ENCODE results near the gene GUCA1A.

Gene GUCA1A

DNA sequence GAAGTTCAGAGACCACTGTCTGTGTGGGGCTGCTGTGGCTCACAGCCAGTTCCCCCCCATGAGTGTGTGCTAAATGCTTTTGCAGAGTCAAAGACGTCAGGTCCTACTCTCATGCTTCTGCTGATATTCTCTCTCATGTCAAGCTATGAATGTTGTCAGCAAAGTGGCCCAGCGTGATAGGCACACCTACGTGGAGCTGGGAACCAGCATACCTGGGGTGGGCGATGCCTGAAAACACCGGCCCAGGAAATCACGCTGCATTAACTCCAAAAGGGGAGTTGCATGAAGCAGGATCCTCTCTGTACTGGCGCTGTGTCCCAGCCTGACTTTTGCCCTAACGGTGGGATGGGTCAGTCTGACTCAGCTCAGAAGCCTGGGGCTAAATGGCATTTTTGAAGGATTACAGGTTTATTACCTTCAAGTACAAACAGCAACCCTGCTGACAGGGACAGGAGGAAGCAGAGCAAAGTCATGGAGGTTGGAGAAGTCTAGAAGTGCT, 53.5 kb downstream of the GUCA1A start:
- ChIA-PET CTCF (interaction anchor here (1.0 to 3.3 kb wide), 5 partner anchors 9 to 306 kb away, joined by 3 to 14 read pairs (median 3); partner anchors contain the start of genes BYSL and MED20), POLR2A (no interaction called here)
- DNase-seq (ENCODE audit: extremely low spot score): no peak
- TF ChIP-seq, protein P1, sequence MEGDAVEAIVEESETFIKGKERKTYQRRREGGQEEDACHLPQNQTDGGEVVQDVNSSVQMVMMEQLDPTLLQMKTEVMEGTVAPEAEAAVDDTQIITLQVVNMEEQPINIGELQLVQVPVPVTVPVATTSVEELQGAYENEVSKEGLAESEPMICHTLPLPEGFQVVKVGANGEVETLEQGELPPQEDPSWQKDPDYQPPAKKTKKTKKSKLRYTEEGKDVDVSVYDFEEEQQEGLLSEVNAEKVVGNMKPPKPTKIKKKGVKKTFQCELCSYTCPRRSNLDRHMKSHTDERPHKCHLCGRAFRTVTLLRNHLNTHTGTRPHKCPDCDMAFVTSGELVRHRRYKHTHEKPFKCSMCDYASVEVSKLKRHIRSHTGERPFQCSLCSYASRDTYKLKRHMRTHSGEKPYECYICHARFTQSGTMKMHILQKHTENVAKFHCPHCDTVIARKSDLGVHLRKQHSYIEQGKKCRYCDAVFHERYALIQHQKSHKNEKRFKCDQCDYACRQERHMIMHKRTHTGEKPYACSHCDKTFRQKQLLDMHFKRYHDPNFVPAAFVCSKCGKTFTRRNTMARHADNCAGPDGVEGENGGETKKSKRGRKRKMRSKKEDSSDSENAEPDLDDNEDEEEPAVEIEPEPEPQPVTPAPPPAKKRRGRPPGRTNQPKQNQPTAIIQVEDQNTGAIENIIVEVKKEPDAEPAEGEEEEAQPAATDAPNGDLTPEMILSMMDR (IDR thresholded peaks at IDR 0.05; ENCODE audit: control extremely low read depth, extremely low read depth, low read depth, missing control alignments): no peak

DNA sequence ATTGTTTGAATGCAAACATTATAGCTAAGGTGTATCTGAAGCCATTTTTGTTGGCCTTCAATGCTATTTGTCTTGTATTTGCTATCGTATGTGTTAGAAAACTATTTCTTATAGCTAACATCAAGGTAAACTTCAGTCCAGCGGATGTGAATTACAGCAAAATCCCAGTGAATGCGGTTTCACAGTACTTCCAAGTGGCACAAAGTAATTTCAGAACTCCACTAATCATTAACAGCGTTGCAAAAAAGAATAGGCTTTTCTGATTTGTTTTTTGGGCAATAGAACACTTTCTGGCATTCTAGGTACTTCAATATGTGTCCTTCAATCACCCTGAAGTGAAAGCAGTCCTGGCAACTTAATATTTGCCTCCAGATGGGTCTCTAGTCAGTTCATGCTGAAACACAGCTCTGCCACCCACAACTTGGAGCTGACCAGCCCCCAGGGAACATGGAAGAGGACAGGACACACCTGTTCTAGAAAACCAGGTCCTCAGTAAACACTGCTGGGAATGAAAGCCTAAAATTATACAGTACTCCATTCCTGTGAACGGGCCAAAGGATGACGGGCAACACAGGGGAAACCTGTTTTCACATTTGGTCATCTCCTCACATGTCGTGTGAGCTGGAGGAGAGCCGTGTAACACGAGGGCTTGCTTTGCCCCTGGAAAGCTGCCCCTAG, 54.1 kb downstream of the GUCA1A start:
- DNase-seq (ENCODE audit: extremely low spot score): no peak
- ChIA-PET CTCF (interaction anchor here (1.0 to 3.3 kb wide), 4 partner anchors 10 to 306 kb away, joined by 3 to 14 read pairs (median 4); partner anchors contain the start of genes BYSL and MED20), POLR2A (no interaction called here)
- TF ChIP-seq, protein P1 (IDR thresholded peaks at IDR 0.05; ENCODE audit: control extremely low read depth, extremely low read depth, low read depth, missing control alignments): no peak

DNA sequence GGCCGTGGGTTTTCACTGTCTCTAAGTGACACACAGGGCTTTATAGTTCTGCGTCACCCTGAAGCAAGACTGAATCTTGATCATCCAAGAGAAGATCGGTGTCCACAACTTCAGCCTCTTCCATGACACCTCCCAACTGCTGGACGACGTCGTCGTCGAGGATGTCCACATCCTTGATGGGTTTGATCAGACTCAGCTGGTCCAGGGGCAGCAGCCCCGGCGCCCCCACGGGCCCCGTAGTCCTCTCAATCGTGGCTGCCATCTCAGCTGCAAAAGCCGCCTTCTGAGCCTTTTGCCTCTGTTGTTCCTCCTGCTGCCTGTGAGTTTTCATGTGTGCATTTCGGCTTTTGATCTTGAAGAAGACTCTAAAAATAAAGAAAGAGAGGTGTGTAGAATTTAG, 55.1 kb downstream of the GUCA1A start:
- ChIA-PET POLR2A (no interaction called here), CTCF (interaction anchor here (1.3 to 3.3 kb wide), 3 partner anchors 13 to 442 kb away, joined by 3 to 14 read pairs (median 3); partner anchors contain the start of genes BYSL and MED20)
- TF ChIP-seq, protein P1 (IDR thresholded peaks at IDR 0.05; ENCODE audit: control extremely low read depth, extremely low read depth, low read depth, missing control alignments): no peak
- DNase-seq (ENCODE audit: extremely low spot score): no peak

Data from GM10248 (cell line).